HepG2 (cell line): ENCODE measurements around the gene BPIFA2. TPM values are rescaled to one million over a fixed set of nuclear protein-coding genes. Genes with fewer than 3 reads are reported as not detected.

Experiments
- ATAC-seq: fragments of 200-7000 bp; cut with Tn5 transposase; 3 replicates; pipeline ENCODE4 v1.9.1; 2020; ENCODE audit warnings: mild to moderate bottlenecking, moderate library complexity
- BruUV-seq: library from RNA; stranded (reverse); fragments of 400-500 nt; replicated peaks from 2 replicates; lab custom pipeline; 2021; lab: Mats Ljungman, UMichigan
- CTCF ChIA-PET: fragments of 300-600 bp; formaldehyde crosslinking; extraction: SDS; loops from one replicate; lab custom pipeline; 2021; ENCODE audit warnings: low total read pairs, inconsistent platforms, low intra/inter-chr PET ratio; lab: Yijun Ruan, JAX
- POLR2A ChIA-PET: fragments of 350-600 bp; sonication (Branson Sonifier 250); formaldehyde crosslinking; loops from one replicate; lab custom pipeline; 2020; ENCODE audit warnings: antibody characterized with exemption, inconsistent platforms; lab: Yijun Ruan, JAX
- DNase-seq: peaks from one replicate; pipeline ENCODE4 v3.0.0-alpha.2; 2015; ENCODE audit warnings: low spot score
- FAIRE-seq: peaks from 3 replicates; lab custom pipeline; 2011; peaks lifted over from hg19 to GRCh38; lab: Jason Lieb, UNC
- H2AFZ ChIP-seq: one replicate; pipeline ENCODE4 v1.6.1; 2011; ENCODE audit warnings: low read length, inconsistent platforms
- H3K27ac ChIP-seq: fragments of 300-600 bp; 3 replicates; pipeline ENCODE4 v1.8.0; 2011; ENCODE audit warnings: mixed run types, mild to moderate bottlenecking, mixed read lengths, low read length, inconsistent platforms; ENCODE audit not compliant: insufficient read depth; ENCODE audit errors: extremely low read length
- H3K27me3 ChIP-seq, 2 experiments: fragments of 200-600 bp in 1 of 2; 2 replicates in 1 of 2; 3 replicates in 1 of 2; pipeline versions ENCODE4 v1.6.0 to v1.8.0; 2011; ENCODE audit warnings: low read length in 2 of 2, mild to moderate bottlenecking in 2 of 2, moderate library complexity in 2 of 2, inconsistent platforms in 1 of 2; ENCODE audit not compliant: insufficient read depth in 2 of 2, control insufficient read depth in 1 of 2
- H3K36me3 ChIP-seq, 2 experiments: fragments of 200-600 bp in 1 of 2; replicated peaks in 1 of 2; 2 replicates in 1 of 2; 3 replicates in 1 of 2; pipeline versions ENCODE4 v1.5.1 to v1.8.0; 2011; ENCODE audit warnings: low read length in 2 of 2, inconsistent platforms in 1 of 2; ENCODE audit not compliant: insufficient read depth in 2 of 2, control insufficient read depth in 1 of 2
- H3K4me1 ChIP-seq: 2 replicates; pipeline ENCODE4 v1.5.1; 2012; ENCODE audit warnings: low read length, inconsistent platforms; ENCODE audit not compliant: insufficient read depth
- H3K4me2 ChIP-seq: 2 replicates; pipeline ENCODE4 v1.6.0; 2011; ENCODE audit warnings: low read depth, low read length, inconsistent platforms
- H3K4me3 ChIP-seq, 3 experiments: fragments of 200-600 bp in 1 of 3; sonication (generic), shearing (Covaris generic) in 1 of 3; replicated peaks in 1 of 3; 2 replicates each; pipeline ENCODE4 v1.5.1; 2011 to 2016; ENCODE audit warnings: low read length in 3 of 3, inconsistent platforms in 2 of 3, low read depth in 2 of 3, mild to moderate bottlenecking in 2 of 3, control low read depth in 1 of 3, mixed read lengths in 1 of 3; ENCODE audit not compliant: insufficient read depth in 1 of 3
- H3K79me2 ChIP-seq: one replicate; pipeline ENCODE4 v1.6.1; 2011; ENCODE audit warnings: low read length, inconsistent platforms; ENCODE audit not compliant: insufficient read depth
- H3K9ac ChIP-seq: 2 replicates; pipeline ENCODE4 v1.6.0; 2011; ENCODE audit warnings: mild to moderate bottlenecking, low read depth, low read length, inconsistent platforms; ENCODE audit not compliant: insufficient read depth
- H3K9me3 ChIP-seq: 2 replicates; pipeline ENCODE4 v1.5.1; 2012; ENCODE audit warnings: mild to moderate bottlenecking, low read length
- H4K20me1 ChIP-seq: 2 replicates; pipeline ENCODE4 v1.6.0; 2011; ENCODE audit warnings: inconsistent platforms, mild to moderate bottlenecking, low read length, moderate library complexity; ENCODE audit not compliant: insufficient read depth
- ATF4 ChIP-seq, 2 experiments: fragments of 450-650 bp in 1 of 2; sonication (generic) in 1 of 2; formaldehyde crosslinking; IDR thresholded peaks; 2 replicates each; pipeline versions ENCODE4 v1.5.0 to v1.8.0; 2020 to 2022; ENCODE audit warnings: mild to moderate bottlenecking in 1 of 2, missing genetic modification reagents in 1 of 2
- DBP ChIP-seq: sonication (generic); formaldehyde crosslinking; IDR thresholded peaks from 2 replicates; pipeline ENCODE4 v1.4.0; 2020; ENCODE audit warnings: missing genetic modification reagents; ENCODE audit errors: not compliant biosample characterization
- FOXK2 ChIP-seq: fragments of 450-650 bp; IDR thresholded peaks from 2 replicates; pipeline ENCODE4 v1.6.1; 2016
- KMT2A ChIP-seq: sonication (generic); formaldehyde crosslinking; IDR thresholded peaks from 2 replicates; pipeline ENCODE4 v1.4.0; 2020; ENCODE audit warnings: missing genetic modification reagents
- MATR3 ChIP-seq: sonication (generic); formaldehyde crosslinking; IDR thresholded peaks from 2 replicates; pipeline ENCODE4 v1.4.0; 2020; ENCODE audit warnings: missing genetic modification reagents
- NR3C1 ChIP-seq: sonication (generic); formaldehyde crosslinking; IDR thresholded peaks from 2 replicates; pipeline ENCODE4 v1.4.0; 2020; ENCODE audit warnings: missing genetic modification reagents
- SOX6 ChIP-seq, 2 experiments: fragments of 450-650 bp in 1 of 2; sonication (generic) in 1 of 2; formaldehyde crosslinking in 1 of 2; IDR thresholded peaks; 2 replicates each; pipeline versions ENCODE4 v1.4.0 to v1.6.1; 2017 to 2020; ENCODE audit warnings: antibody characterized with exemption in 1 of 2, mild to moderate bottlenecking in 1 of 2, missing genetic modification reagents in 1 of 2
- ZNF30 ChIP-seq: sonication (generic); formaldehyde crosslinking; IDR thresholded peaks from 2 replicates; pipeline ENCODE4 v1.5.0; 2020; ENCODE audit warnings: mild to moderate bottlenecking, missing genetic modification reagents
- ZNF615 ChIP-seq: sonication (generic); formaldehyde crosslinking; IDR thresholded peaks from 2 replicates; pipeline ENCODE4 v1.5.0; 2020; ENCODE audit warnings: mild to moderate bottlenecking, missing genetic modification reagents, borderline replicate concordance
- ZNF784 ChIP-seq: sonication (generic); formaldehyde crosslinking; IDR thresholded peaks from 2 replicates; pipeline ENCODE4 v1.5.1; 2020; ENCODE audit warnings: missing genetic modification reagents, mild to moderate bottlenecking, borderline replicate concordance
- WGBS: methylation state at CpG from one replicate; pipeline ENCODE4 v1.1.6; 2017; ENCODE audit warnings: low lambda C conversion rate; 5-methylcytosine and 5-hydroxymethylcytosine counted together
- in situ Hi-C: cut with HindIII; loops from 2 replicates; pipeline ENCODE4 v1.10.0; 2017; ENCODE audit warnings: low pct_unique_long_range_greater_than_20kb; ENCODE audit not compliant: extremely low pct_ligation_motif_present
- intact Hi-C: fragments of 100-400 bp; cut with micrococcal nuclease; formaldehyde crosslinking; loops from one replicate; pipeline ENCODE4 v1.10.0; 2022; ENCODE audit not compliant: unreplicated experiment
- polyA plus RNA-seq, 8 experiments: library from polyadenylated mRNA; depleted of rRNA in 3 of 8; stranded (reverse) in 7 of 8; unstranded in 1 of 8; fragments of >200 nt; fragmentation: Illumina TruSeq in 4 of 8; extraction: Trizol in 4 of 8; gene quantifications; 2 replicates each; pipeline versions ENCODE4 v1.2.1 to v1.2.3, GENCODE V29; 2011 to 2016; ENCODE audit warnings: low read depth in 4 of 8, missing spikeins in 1 of 8, mixed read lengths in 1 of 8; ENCODE audit not compliant: insufficient read depth in 1 of 8
- total RNA-seq, 5 experiments: library from RNA; depleted of rRNA; stranded (reverse); fragments of >200 nt; fragmentation: Illumina TruSeq; extraction: Trizol; gene quantifications; 2 replicates each; pipeline ENCODE4 v1.2.3, GENCODE V29; 2016; ENCODE audit warnings: low read depth in 1 of 5

BPIFA2 gene
- total and polyA plus RNA-seq, 2 of the 13 experiments (the other 11 are each of a cell fraction or from before 2014, with no cell fraction given): not detected

GRCh38 chr20:33217052-33217451, 49.1 kb downstream of the BPIFA2 start, which contains the start of gene BPIFA3:
BPIFA3 (plus strand) TSS chr20:33217352; CDS start chr20:33217537, 185 bp downstream.
- ATAC-seq: no peak

More at GRCh38 chr20:33217052-33217451, 49.1 kb downstream of the BPIFA2 start, which contains the start of gene BPIFA3:
- Histone ChIP-seq H3K36me3 (no peaks in the 10 kb centered on the region), H3K27ac (no peak within 1 kb of the TSS), H3K79me2 (no peaks in the 10 kb centered on the region), H3K27me3 (peaks cover 2 to 9% of the 10 kb centered on the region in 2 experiments; a peak in 2 of 5 replicates), H2AFZ (no peak within 1 kb of the TSS), H3K4me2 (no peak within 1 kb of the TSS), H3K9me3 (no peaks in the 10 kb centered on the region), H3K4me1 (no peaks in the 10 kb centered on the region), H4K20me1 (0 out of 2 replicates have a peak, but pooled peaks cover 2% of the 10 kb centered on the region), H3K4me3 (no peak within 1 kb of the TSS), H3K9ac (no peak within 1 kb of the TSS)
- FAIRE-seq: no peak
- TF ChIP-seq DBP (no peak), ZNF30 (CRISPR knock-in tag) (no peak), ZNF784 (CRISPR knock-in tag) (no peak), SOX6 (IDR thresholded peaks at IDR 0.05) (no peak), SOX6 (CRISPR knock-in tag; IDR thresholded peaks at IDR 0.05) (no peak), ZNF615 (CRISPR knock-in tag) (no peak), MATR3 (no peak), NR3C1 (CRISPR knock-in tag) (no peak), ATF4 (CRISPR knock-in tag; IDR thresholded peaks at IDR 0.05) (no peak), KMT2A (no peak), FOXK2 (no peak)
- in situ Hi-C loops (loop anchor here (10.0 kb wide), 1 partner anchor 312 kb away; no protein-coding TSS in a partner anchor), intact Hi-C loops (no loop called here)
- 0% methylated on average over 2 of the region's 2 CpGs for WGBS
- no peak for DNase-seq
- no TSS peak for BruUV-seq
- POLR2A ChIA-PET: no interaction called here
- CTCF ChIA-PET: no interaction called here
